Esophagus squamous epithelium (tissue), 5 donors: ENCODE measurements around the gene GFOD2. TPM values are rescaled to one million over a fixed set of nuclear protein-coding genes. Genes with fewer than 3 reads are reported as not detected.

Source experiments
- DNase-seq: peaks from one replicate; lab custom pipeline; 2025; lab: John Stamatoyannopoulos, UW
- H3K27ac ChIP-seq, 4 donors: fragments of 200-600 bp; sonication (generic); one replicate each; pipeline ENCODE4 v1.5.1; 2016 to 2019; ENCODE audit warnings: mild to moderate bottlenecking in 1 of 4
- H3K27me3 ChIP-seq, 4 donors: fragments of 200-600 bp; sonication (generic); 1 replicate in 3 of 4; 2 replicates in 1 of 4; pipeline versions ENCODE4 v1.5.1 to v1.6.0; 2017 to 2021; ENCODE audit warnings: antibody characterized with exemption in 1 of 4
- H3K36me3 ChIP-seq, 3 donors: fragments of 200-600 bp; sonication (generic); one replicate each; pipeline ENCODE4 v1.5.1; 2016 to 2019
- H3K4me1 ChIP-seq, 3 donors: fragments of 200-600 bp; sonication (generic); one replicate each; pipeline ENCODE4 v1.5.1; 2017 to 2019
- H3K4me3 ChIP-seq, 4 donors: fragments of 200-600 bp; sonication (generic); 1 replicate in 3 of 4; 2 replicates in 1 of 4; pipeline ENCODE4 v1.5.1; 2016 to 2019; ENCODE audit warnings: mild to moderate bottlenecking in 2 of 4, moderate library complexity in 1 of 4
- H3K9me3 ChIP-seq, 3 donors: fragments of 200-600 bp; sonication (generic); one replicate each; pipeline ENCODE4 v1.5.1; 2016 to 2019
- CTCF ChIP-seq, 6 experiments: fragments of 450-650 bp in 4 of 6; fragments of 200-600 bp in 2 of 6; sonication (generic) in 2 of 6; IDR thresholded peaks; one replicate each; pipeline ENCODE4 v1.5.1; 2016 to 2019; ENCODE audit warnings: antibody characterized with exemption in 6 of 6, mild to moderate bottlenecking in 4 of 6, moderate library complexity in 4 of 6
- POLR2A ChIP-seq, 4 donors: fragments of 450-650 bp; IDR thresholded peaks; one replicate each; pipeline ENCODE4 v1.6.1; 2017; ENCODE audit warnings: antibody characterized with exemption in 4 of 4, mild to moderate bottlenecking in 4 of 4, moderate library complexity in 3 of 4
- WGBS, 2 donors: methylation state at CpG; one replicate each; pipeline ENCODE4 v1.1.5; 2018; 5-methylcytosine and 5-hydroxymethylcytosine counted together
- intact Hi-C: fragments of 100-400 bp; cut with DNase I; formaldehyde crosslinking; loops from one replicate; pipeline ENCODE4 v1.15.0; 2022
- total RNA-seq, 4 donors: library from RNA; depleted of rRNA; stranded (reverse); fragments of >200 nt; gene quantifications; one replicate each; pipeline ENCODE4 v1.1.0, GENCODE V29; 2016
- donor health status: DM: yes; HTN: yes; CAD: no.

GFOD2 gene
- total RNA-seq, 4 donors from 2014 or later = 26.1 to 63.3 (median 37.3) TPM

- intact Hi-C loops = loop anchor here (10.0 kb wide), 1 partner anchor 140 kb away; no protein-coding TSS in a partner anchor
- no peak for TF ChIP-seq CTCF (IDR thresholded peaks at IDR 0.05)
- TF ChIP-seq POLR2A (IDR thresholded peaks at IDR 0.05) = no peak
- no peak for DNase-seq
- peaks cover 30 to 71% (median 44%) of the 10 kb centered on the region in 3 donors for H3K4me1 ChIP-seq
- WGBS, 2 donors = 91 to 97% methylated on average over 6 of the region's 28 CpGs
- no peak overlapping the region for H3K4me3 ChIP-seq
- no peaks in the 10 kb centered on the region for H3K27me3 ChIP-seq
- peak overlapping the region; percentile 68 to 86 (median 77) for H3K27ac ChIP-seq
- H3K9me3 ChIP-seq = no peaks in the 10 kb centered on the region
- peaks cover 0 to 21% (median 0%) of the 10 kb centered on the region in 3 donors for H3K36me3 ChIP-seq
Observed at GRCh38 chr16:67674851-67675578, 44.1 kb downstream of the GFOD2 start.

- H3K36me3 ChIP-seq = peaks cover 0 to 12% (median 0%) of the 10 kb centered on the region in 3 donors
- intact Hi-C loops = loop anchor here (10.0 kb wide), 1 partner anchor 141 kb away; no protein-coding TSS in a partner anchor
- WGBS, 2 donors = 23 to 41% methylated on average over 15 to 20 of the region's 21 CpGs
- no peak for TF ChIP-seq POLR2A (IDR thresholded peaks at IDR 0.05)
- TF ChIP-seq CTCF (IDR thresholded peaks at IDR 0.05) = no peak
- no peaks in the 10 kb centered on the region for H3K27me3 ChIP-seq
- no peak for DNase-seq
- no peaks in the 10 kb centered on the region for H3K9me3 ChIP-seq
- H3K4me3 ChIP-seq = no peak overlapping the region
- H3K4me1 ChIP-seq = peaks cover 30 to 70% (median 44%) of the 10 kb centered on the region in 3 donors
- H3K27ac ChIP-seq = peak overlapping the region; percentile 68 to 86 (median 77)
Observed at GRCh38 chr16:67673712-67674580, 45.2 kb downstream of the GFOD2 start.

GRCh38 chr16:67672739-67673662 is 46.1 kb downstream of the GFOD2 start:
- no peaks in the 10 kb centered on the region for H3K27me3 ChIP-seq
- WGBS, 2 donors = 20 to 43% methylated on average over 1 to 9 of the region's 13 CpGs
- H3K36me3 ChIP-seq = peaks cover 0 to 12% (median 0%) of the 10 kb centered on the region in 3 donors
- peak overlapping the region; percentile 68 to 86 (median 77) for H3K27ac ChIP-seq
- no peak overlapping the region for H3K4me3 ChIP-seq
- H3K9me3 ChIP-seq = no peaks in the 10 kb centered on the region
- DNase-seq = no peak
- peak; percentile 48 to 87 (median 63) for TF ChIP-seq CTCF (IDR thresholded peaks at IDR 0.05)
- TF ChIP-seq POLR2A (IDR thresholded peaks at IDR 0.05) = no peak
- intact Hi-C loops = loop anchor here (10.0 kb wide), 1 partner anchor 142 kb away; no protein-coding TSS in a partner anchor
- H3K4me1 ChIP-seq = peaks cover 33 to 70% (median 48%) of the 10 kb centered on the region in 3 donors

GRCh38 chr16:67672306-67672705 is 46.8 kb downstream of the GFOD2 start:
- peaks cover 38 to 70% (median 54%) of the 10 kb centered on the region in 3 donors for H3K4me1 ChIP-seq
- 28 to 39% methylated on average over 4 of the region's 4 CpGs for WGBS, 2 donors
- H3K27ac ChIP-seq = peak overlapping the region in 3 of 4 donors; percentile 68 to 86 (median 84)
- no peaks in the 10 kb centered on the region for H3K9me3 ChIP-seq
- H3K27me3 ChIP-seq = no peaks in the 10 kb centered on the region
- peaks cover 0 to 12% (median 0%) of the 10 kb centered on the region in 3 donors for H3K36me3 ChIP-seq
- TF ChIP-seq POLR2A (IDR thresholded peaks at IDR 0.05) = no peak
- no peak for TF ChIP-seq CTCF (IDR thresholded peaks at IDR 0.05)
- no peak for DNase-seq
- no peak overlapping the region for H3K4me3 ChIP-seq
- intact Hi-C loops = loop anchor here (10.0 kb wide), 1 partner anchor 142 kb away; no protein-coding TSS in a partner anchor
